HG03066 (cell line): Measurements from ENCODE around the gene EPB41L2.
"Not testable (repeated sequence)": the region's sequence is repeated elsewhere in the genome, so short reads cannot be mapped to it uniquely, and the experiment has no call there.

Experiments
- ATAC-seq: cut with Tn5 transposase; IDR thresholded peaks from one replicate; pipeline ENCODE4 v1.9.1; 2021; ENCODE audit warnings: low read depth; ENCODE audit not compliant: unreplicated experiment

The EPB41L2 gene

GRCh38 chr6:130927305-130927704 is 135.7 kb downstream of the EPB41L2 start:
- no peak for ATAC-seq

GRCh38 chr6:130923350-130923749 is 139.7 kb downstream of the EPB41L2 start:
- ATAC-seq = no peak

DNA sequence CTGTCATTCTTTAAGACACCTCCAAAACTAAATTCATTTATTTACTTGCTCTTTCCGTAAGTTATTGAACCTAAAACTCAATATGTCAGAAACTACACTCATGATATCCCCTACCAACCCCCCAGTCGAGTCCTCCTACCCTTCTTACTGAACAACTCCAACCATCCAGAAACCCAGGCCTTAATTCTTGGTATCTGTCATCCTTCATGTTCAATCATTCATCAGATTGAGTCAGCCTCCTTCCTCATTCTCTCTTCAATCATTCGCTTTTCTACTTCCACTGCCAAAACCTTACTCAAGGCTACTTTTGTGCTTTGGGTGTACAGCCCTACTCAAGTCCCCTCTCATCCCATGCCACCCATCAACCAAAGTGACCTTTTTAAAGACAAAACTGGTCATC is 140.1 kb downstream of the EPB41L2 start:
- ATAC-seq = no peak

GRCh38 chr6:130920969-130921368 is 142.1 kb downstream of the EPB41L2 start:
- ATAC-seq = no peak

- ATAC-seq = no peak
Observed at GRCh38 chr6:130918171-130918570, 144.9 kb downstream of the EPB41L2 start.

GRCh38 chr6:130915606-130916005 is 147.4 kb downstream of the EPB41L2 start:
- not testable (repeated sequence) for ATAC-seq

GRCh38 chr6:130913120-130913519 is 149.9 kb downstream of the EPB41L2 start:
- peak; percentile 76 for ATAC-seq

GRCh38 chr6:130912434-130912833 is 150.6 kb downstream of the EPB41L2 start:
- no peak for ATAC-seq

- ATAC-seq = no peak
Observed at GRCh38 chr6:130908958-130909357, 154.1 kb downstream of the EPB41L2 start.

- ATAC-seq = no peak
Observed at GRCh38 chr6:130908188-130908587, 154.9 kb downstream of the EPB41L2 start.

- ATAC-seq = no peak
Observed at GRCh38 chr6:130907687-130908086, 155.4 kb downstream of the EPB41L2 start.

DNA sequence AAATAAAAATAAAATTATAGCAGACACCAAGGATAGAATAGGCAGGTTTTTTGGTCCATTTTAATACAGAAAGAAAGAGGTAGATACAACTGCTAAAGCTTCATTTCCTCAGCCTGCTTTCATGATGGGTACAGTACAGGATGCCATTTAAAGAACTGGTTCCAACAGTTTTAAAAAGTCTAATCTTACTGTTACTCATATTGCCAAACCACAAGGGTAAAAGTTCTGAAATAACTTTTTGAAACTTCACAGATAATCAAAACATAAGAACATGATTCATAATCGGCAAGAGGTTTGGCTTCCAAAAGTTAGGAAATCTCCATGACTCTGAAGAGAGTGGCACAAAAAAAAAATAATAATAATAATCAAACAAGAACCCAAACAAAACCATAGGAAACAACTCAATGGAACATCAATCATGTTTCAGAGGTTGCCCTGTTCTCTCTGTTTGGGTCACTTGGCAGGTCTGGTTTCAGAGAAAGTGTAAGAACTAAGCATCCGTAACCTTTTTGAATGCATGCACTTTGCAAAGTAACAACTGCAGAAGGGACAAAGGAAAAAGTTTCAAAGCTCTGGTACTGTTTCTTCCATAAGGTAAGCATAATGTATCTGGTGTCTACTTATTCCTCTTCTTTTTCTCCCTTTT is 156.2 kb downstream of the EPB41L2 start:
- ATAC-seq = no peak

DNA sequence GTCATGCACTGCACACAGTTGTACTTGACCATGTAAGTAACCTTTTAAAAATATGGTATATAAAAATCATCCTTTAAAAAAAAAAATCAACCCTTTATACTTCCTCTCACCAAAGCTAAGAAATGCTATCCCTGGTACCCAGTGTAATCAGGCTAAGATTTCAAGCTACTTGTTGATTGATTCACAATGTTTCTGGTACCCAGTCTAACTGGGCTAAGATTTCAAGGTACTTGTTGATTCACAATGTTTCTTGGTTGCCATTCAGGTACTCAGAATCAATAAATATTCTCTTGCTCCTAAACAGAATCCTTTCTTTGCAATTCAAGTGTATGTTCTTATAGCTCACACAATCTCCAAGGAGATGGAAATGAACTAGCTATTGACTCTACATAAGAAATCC is 159.4 kb downstream of the EPB41L2 start:
- no peak for ATAC-seq

DNA sequence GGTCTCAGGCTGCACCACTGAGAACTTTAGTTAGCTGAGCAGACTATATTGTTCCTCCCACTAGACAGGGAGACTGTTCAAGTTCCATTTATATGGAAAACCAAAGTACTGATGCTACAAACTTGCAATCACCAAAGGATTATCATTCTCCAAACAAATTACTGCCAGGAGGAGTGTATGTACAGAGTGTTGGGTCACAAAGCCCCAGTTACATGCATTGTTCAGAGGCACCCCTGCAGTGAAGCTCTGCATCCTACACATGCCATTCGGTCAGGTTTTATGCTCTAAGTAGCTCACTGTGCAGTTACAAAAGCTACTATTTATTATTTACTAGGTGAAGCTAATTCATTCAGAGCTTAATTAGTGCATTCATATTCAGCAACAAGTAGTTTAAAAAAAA is 160.0 kb downstream of the EPB41L2 start:
- no peak for ATAC-seq

DNA sequence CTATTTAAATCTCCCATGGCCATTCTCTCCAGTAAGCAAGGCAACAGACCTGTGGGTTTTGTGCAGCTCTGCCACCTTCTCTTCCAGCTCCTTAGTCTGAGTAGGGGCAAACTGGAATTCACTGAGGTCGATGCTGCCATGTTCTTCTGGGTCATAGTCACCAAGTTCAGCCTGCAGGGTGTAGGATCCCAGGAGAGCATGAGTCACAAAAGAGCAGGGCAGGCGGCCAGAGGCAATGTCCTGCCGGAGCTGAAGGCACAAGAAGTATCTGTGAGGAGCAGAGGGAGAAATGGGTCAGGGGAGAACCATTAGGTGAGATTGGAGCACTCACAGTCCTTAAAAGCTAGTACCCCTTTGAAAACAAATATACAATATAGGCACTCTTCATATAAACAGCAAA is 162.1 kb downstream of the EPB41L2 start:
- ATAC-seq = no peak

DNA sequence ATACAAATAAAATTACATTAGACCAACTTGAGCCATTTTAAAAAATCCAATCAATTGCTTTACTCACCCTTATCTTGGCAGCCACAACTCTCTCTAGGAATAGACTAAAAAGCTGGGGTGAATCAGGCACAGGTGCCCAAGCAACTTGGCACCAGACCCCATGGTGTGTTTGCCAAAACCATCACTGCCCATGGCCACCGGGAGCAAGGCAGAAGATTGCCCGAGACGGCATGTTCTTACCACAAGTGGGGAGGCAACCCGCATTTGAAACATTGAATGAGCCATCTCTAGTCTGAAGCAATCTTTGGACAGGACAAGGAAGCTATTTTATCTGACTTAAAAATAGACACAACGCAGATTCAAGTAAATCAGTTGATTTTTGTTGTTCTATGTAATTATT is 166.8 kb downstream of the EPB41L2 start:
- ATAC-seq = no peak

- no peak for ATAC-seq
Observed at GRCh38 chr6:130895516-130895915, 167.5 kb downstream of the EPB41L2 start.

DNA sequence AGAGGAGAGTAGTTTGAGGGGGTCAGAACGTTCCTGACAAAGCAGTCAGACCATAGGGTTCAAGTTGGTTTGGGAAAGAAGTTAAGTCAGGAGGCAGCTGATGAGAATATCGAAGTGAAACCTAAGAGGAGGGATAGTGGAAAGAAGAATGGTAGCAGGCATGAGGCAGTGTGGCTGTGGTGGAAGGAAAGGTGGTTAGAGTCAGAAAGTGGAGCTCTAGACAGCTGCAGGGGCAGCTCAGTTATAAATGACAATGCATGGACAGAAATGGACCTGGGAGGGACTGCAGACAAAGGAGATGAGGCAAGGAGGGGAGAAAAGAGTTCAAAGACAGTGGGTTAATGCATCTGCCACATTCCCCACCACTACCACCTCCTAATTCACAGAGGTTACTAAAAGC is 169.3 kb downstream of the EPB41L2 start:
- no peak for ATAC-seq

- no peak for ATAC-seq
Observed at GRCh38 chr6:130893277-130893676, 169.8 kb downstream of the EPB41L2 start.

DNA sequence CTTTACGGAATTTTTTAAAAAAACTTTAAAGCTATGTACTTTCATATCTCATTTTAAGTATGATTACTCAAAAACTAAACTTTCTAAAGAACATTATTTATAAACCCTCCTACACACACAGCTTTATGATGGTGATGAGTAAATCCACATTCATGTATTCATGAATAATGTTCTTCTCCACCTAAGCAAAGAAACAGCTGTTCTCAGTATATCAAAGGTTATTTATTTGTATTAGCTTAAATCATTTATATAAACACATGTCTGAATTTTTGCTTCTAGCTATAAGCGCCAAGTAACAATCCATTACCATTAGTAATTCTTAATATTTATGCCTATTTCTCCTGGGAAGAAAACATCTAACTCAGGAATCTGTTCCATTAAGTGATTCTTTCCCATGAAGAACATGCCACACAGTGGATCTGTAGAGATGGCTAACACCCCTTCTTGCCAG is 172.5 kb downstream of the EPB41L2 start:
- no peak for ATAC-seq

DNA sequence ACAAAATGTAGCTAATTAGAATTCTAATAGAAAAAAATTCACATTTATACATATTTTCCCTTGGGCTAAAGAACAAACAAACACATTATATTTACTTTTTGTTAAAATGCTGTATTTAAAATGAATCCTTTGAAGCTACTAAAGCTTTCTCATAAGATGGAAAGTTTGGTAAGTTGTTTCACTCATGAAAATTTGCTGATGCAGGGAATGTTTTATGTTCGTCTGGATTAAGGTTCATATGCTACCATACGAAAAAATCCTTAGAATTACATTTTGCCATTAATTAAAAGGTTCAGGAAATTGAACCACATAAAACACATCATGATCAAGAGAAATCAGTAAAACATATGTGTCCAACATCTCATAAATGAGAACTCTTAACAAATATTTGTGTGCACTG is 173.6 kb downstream of the EPB41L2 start:
- ATAC-seq = no peak

GRCh38 chr6:130888246-130888645 is 174.8 kb downstream of the EPB41L2 start:
- no peak for ATAC-seq

- no peak for ATAC-seq
Observed at GRCh38 chr6:130886966-130887365, 176.1 kb downstream of the EPB41L2 start.
